GM18867 (cell line): Measurements from ENCODE around the gene ATP10B.

Experiments
- ATAC-seq: cut with Tn5 transposase; IDR thresholded peaks from one replicate; pipeline ENCODE4 v1.9.1; 2021; ENCODE audit warnings: mild to moderate bottlenecking, moderate library complexity; ENCODE audit not compliant: unreplicated experiment

ATP10B gene

GRCh38 chr5:160697281-160697680, 154.7 kb downstream of the ATP10B start:
- no peak for ATAC-seq

GRCh38 chr5:160694896-160695295, 157.1 kb downstream of the ATP10B start:
- ATAC-seq: no peak

- ATAC-seq: no peak
Observed at GRCh38 chr5:160693831-160694465, 158.1 kb downstream of the ATP10B start.

- ATAC-seq: no peak
Observed at GRCh38 chr5:160692271-160692670, 159.7 kb downstream of the ATP10B start.

- ATAC-seq: peak; percentile 88
Observed at GRCh38 chr5:160685695-160686094, 166.3 kb downstream of the ATP10B start.

- ATAC-seq: peak; percentile 26
Observed at GRCh38 chr5:160685219-160685618, 166.8 kb downstream of the ATP10B start.

- ATAC-seq: no peak
Observed at GRCh38 chr5:160679567-160680309, 172.3 kb downstream of the ATP10B start.

GRCh38 chr5:160675988-160676387, 176.0 kb downstream of the ATP10B start:
- ATAC-seq: peak; percentile 70

GRCh38 chr5:160674901-160675300, 177.1 kb downstream of the ATP10B start:
- ATAC-seq: no peak

GRCh38 chr5:160672521-160672920, 179.5 kb downstream of the ATP10B start:
- ATAC-seq: no peak

- no peak for ATAC-seq
Observed at GRCh38 chr5:160668356-160668755, 183.7 kb downstream of the ATP10B start.

GRCh38 chr5:160667160-160667559, 184.9 kb downstream of the ATP10B start:
- no peak for ATAC-seq

- no peak for ATAC-seq
Observed at GRCh38 chr5:160665460-160665859, 186.6 kb downstream of the ATP10B start.

GRCh38 chr5:160660132-160660531, 191.9 kb downstream of the ATP10B start:
- no peak for ATAC-seq

- peak; percentile 53 for ATAC-seq
Observed at GRCh38 chr5:160657622-160658458, 194.2 kb downstream of the ATP10B start.

- peak; percentile 53 for ATAC-seq
Observed at GRCh38 chr5:160657068-160657507, 194.9 kb downstream of the ATP10B start.

GRCh38 chr5:160655717-160656116, 196.3 kb downstream of the ATP10B start:
- ATAC-seq: no peak

GRCh38 chr5:160651692-160652645, 200.0 kb downstream of the ATP10B start:
- ATAC-seq: no peak

GRCh38 chr5:160649304-160649703, 202.7 kb downstream of the ATP10B start:
- ATAC-seq: peak; percentile 77

- ATAC-seq: no peak
Observed at GRCh38 chr5:160646033-160646432, 206.0 kb downstream of the ATP10B start.
